ENCODE data around the gene SFXN3.

DNA sequence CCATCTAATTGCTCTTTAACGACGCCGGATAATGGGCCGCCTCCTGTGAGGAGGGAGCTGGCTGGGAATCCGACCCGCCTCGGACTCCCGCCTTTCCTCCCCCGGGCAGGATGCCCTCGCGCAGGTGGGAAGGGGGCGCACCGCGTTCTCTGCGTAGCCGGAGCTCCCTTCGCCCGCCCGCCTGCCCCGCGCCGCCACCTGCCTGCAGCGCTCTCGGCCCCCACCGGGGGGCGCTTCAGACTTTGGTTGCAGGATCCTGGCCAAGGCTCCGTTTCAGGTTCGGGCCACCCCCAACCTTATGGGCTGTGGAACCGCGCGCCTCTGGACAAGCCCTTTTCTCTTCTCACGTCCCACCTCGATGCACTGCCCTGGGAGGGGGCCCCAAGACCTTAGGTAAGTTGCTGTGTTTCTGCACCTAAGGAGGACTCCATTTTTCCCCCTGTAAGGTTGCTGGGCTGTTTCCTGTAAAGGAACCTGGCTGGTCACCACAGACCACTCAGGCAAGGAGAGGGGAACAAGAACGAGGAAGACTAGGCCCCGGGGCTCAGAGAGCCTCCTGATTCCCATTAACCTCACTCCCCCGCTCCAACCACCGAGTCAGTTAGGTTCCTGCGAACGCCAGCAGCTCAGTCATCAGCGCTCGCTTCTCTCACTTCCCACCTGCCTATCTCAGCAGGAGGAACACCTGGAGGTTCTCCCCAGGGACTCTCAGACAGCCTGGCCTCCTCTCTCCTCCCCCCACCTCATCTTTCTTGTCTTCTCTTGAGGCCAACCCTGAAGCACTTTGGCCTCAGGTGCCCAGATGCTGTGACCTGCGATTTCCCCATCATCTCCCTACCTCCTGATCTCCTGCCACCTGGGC is 19.4 kb downstream of the SFXN3 start:
- no peak for TF ChIP-seq POLR2A (IDR thresholded peaks at IDR 0.05)
- TF ChIP-seq, protein P1, sequence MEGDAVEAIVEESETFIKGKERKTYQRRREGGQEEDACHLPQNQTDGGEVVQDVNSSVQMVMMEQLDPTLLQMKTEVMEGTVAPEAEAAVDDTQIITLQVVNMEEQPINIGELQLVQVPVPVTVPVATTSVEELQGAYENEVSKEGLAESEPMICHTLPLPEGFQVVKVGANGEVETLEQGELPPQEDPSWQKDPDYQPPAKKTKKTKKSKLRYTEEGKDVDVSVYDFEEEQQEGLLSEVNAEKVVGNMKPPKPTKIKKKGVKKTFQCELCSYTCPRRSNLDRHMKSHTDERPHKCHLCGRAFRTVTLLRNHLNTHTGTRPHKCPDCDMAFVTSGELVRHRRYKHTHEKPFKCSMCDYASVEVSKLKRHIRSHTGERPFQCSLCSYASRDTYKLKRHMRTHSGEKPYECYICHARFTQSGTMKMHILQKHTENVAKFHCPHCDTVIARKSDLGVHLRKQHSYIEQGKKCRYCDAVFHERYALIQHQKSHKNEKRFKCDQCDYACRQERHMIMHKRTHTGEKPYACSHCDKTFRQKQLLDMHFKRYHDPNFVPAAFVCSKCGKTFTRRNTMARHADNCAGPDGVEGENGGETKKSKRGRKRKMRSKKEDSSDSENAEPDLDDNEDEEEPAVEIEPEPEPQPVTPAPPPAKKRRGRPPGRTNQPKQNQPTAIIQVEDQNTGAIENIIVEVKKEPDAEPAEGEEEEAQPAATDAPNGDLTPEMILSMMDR (IDR thresholded peaks at IDR 0.05) = peak in 5 of 7 experiments; percentile 57 to 93 (median 79)
